Activated naive CD4-positive, alpha-beta T cell treated with anti-CD3 and anti-CD28 coated beads, Interleukin-2, amount 50 U/mL, for 24 hours (primary cell): Measurements from ENCODE around the gene ZNF710.
A peak's percentile ranks its signal among the peaks of the same experiment; 100 is the strongest.

ENCODE experiments used
- H3K27ac Mint-ChIP-seq: one replicate; pipeline ENCODE4 v1.8.0; 2021; ENCODE audit warnings: mild to moderate bottlenecking, mixed read lengths
- H3K27me3 Mint-ChIP-seq: one replicate; pipeline ENCODE4 v1.8.0; 2021; ENCODE audit warnings: mixed read lengths
- H3K36me3 Mint-ChIP-seq: one replicate; pipeline ENCODE4 v1.8.0; 2021; ENCODE audit warnings: mixed read lengths
- H3K4me1 Mint-ChIP-seq: one replicate; pipeline ENCODE4 v1.8.0; 2021; ENCODE audit warnings: mixed read lengths
- H3K4me3 Mint-ChIP-seq: one replicate; pipeline ENCODE4 v1.8.0; 2021; ENCODE audit warnings: mild to moderate bottlenecking, mixed read lengths
- H3K9me3 Mint-ChIP-seq: one replicate; pipeline ENCODE4 v1.8.0; 2021; ENCODE audit warnings: mixed read lengths

The ZNF710 gene

GRCh38 chr15:90022345-90022744, 21.2 kb downstream of the ZNF710 start:
- H3K4me1 Mint-ChIP-seq, result peaks cover 34% of the 10 kb centered on the region
- no peak overlapping the region for H3K4me3 Mint-ChIP-seq
- no peaks in the 10 kb centered on the region for H3K9me3 Mint-ChIP-seq
- no peaks in the 10 kb centered on the region for H3K27me3 Mint-ChIP-seq
- H3K27ac Mint-ChIP-seq, result no peak overlapping the region
- H3K36me3 Mint-ChIP-seq, result no peaks in the 10 kb centered on the region

- peaks cover 26% of the 10 kb centered on the region for H3K4me1 Mint-ChIP-seq
- H3K36me3 Mint-ChIP-seq, result no peaks in the 10 kb centered on the region
- H3K4me3 Mint-ChIP-seq, result no peak overlapping the region
- no peak overlapping the region for H3K27ac Mint-ChIP-seq
- H3K27me3 Mint-ChIP-seq, result no peaks in the 10 kb centered on the region
- no peaks in the 10 kb centered on the region for H3K9me3 Mint-ChIP-seq
These were observed 22.0 kb downstream of the ZNF710 start for GRCh38 chr15:90022905-90023700.

DNA sequence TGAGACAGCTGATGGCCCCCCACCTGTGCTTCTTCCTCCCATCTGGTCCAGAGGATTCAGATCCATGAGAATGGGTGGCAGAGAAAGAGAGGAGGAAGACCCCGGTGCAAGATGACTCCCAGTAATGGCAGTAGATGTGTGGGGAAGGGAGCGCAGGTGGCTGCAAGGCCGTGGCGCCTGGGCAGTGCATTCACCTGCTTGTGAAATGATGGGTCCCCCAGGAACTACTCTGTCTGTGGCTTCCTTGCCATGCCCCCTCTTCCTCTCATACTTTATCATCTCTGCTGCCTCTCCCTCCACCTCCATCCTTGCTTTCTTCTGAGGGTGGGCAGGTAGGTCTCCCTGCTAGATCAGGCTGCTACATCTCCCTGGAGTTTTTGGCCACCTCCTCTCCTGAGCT, 23.3 kb downstream of the ZNF710 start:
- H3K27ac Mint-ChIP-seq, result peak overlapping the region; percentile 5
- peaks cover 23% of the 10 kb centered on the region for H3K4me1 Mint-ChIP-seq
- H3K27me3 Mint-ChIP-seq, result no peaks in the 10 kb centered on the region
- no peak overlapping the region for H3K4me3 Mint-ChIP-seq
- H3K36me3 Mint-ChIP-seq, result no peaks in the 10 kb centered on the region
- no peaks in the 10 kb centered on the region for H3K9me3 Mint-ChIP-seq

- Mint-ChIP-seq H3K36me3 (no peaks in the 10 kb centered on the region), H3K4me1 (peaks cover 21% of the 10 kb centered on the region), H3K4me3 (no peak overlapping the region), H3K27me3 (no peaks in the 10 kb centered on the region), H3K27ac (no peak overlapping the region), H3K9me3 (no peaks in the 10 kb centered on the region)
These were observed 24.4 kb downstream of the ZNF710 start for GRCh38 chr15:90025489-90026033.

DNA sequence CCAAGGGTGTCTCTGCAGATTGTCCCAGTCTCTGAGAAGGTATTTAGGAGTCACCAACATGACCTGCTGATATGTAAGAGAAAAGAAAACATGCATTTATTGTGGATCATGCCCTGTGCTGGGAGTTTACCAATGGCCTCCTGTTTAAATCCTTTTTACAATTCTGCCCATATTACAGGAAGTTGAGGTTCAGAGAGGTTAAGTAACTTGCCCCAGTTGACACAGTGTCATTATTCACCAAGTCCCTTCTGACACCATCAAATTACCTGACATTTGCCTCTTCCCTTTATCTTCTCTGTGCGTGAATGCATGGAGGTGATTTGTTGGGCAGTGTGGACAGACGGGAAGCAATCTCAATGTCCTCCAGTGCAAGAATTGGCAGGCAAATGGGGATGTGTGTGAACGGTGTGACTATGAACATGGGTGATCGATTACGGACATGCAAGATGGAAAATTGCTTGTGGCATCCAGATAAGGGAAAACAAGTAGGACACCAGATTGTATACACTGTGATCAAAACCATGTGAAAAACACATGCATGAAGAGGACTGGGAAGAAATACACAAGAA, 27.3 kb downstream of the ZNF710 start:
- Mint-ChIP-seq H3K27ac (no peak overlapping the region), H3K36me3 (no peaks in the 10 kb centered on the region), H3K4me3 (no peak overlapping the region), H3K27me3 (no peaks in the 10 kb centered on the region), H3K9me3 (no peaks in the 10 kb centered on the region), H3K4me1 (peaks cover 33% of the 10 kb centered on the region)

GRCh38 chr15:90029024-90029423, 27.9 kb downstream of the ZNF710 start:
- no peaks in the 10 kb centered on the region for H3K36me3 Mint-ChIP-seq
- H3K4me1 Mint-ChIP-seq, result peaks cover 37% of the 10 kb centered on the region
- H3K27me3 Mint-ChIP-seq, result no peaks in the 10 kb centered on the region
- no peak overlapping the region for H3K4me3 Mint-ChIP-seq
- no peaks in the 10 kb centered on the region for H3K9me3 Mint-ChIP-seq
- H3K27ac Mint-ChIP-seq, result no peak overlapping the region

- H3K9me3 Mint-ChIP-seq, result no peaks in the 10 kb centered on the region
- H3K36me3 Mint-ChIP-seq, result no peaks in the 10 kb centered on the region
- peaks cover 45% of the 10 kb centered on the region for H3K4me1 Mint-ChIP-seq
- H3K27ac Mint-ChIP-seq, result no peak overlapping the region
- H3K27me3 Mint-ChIP-seq, result no peaks in the 10 kb centered on the region
- no peak overlapping the region for H3K4me3 Mint-ChIP-seq
These were observed 29.3 kb downstream of the ZNF710 start for GRCh38 chr15:90030376-90030775.

DNA sequence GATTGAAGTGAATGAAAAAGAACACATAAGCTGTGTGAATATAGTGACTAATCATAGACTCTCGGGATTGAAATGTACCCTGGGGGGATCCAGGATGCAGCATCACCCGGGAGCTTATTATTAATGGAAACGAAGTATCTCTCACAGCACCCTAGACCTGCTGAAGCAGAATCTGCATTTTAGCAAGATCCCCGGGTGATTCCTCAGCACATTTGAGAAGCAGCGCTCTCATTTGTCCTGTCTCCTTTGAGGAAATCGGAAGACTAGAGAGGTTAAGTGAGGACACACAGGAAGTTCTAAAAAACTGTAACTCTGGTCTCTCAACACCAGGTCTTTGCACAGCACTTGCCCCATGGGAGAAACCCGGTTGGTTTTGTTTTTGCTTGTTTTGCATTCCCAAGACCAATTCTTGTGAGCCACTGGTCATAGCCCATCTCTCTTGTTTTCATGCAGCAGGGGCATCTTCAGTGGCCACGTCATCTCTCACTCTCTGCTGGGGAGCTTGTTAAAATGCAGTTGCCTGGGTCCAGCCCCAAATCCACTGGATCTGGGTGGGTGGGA, 30.2 kb downstream of the ZNF710 start:
- H3K27ac Mint-ChIP-seq, result peak overlapping the region; percentile 76

DNA sequence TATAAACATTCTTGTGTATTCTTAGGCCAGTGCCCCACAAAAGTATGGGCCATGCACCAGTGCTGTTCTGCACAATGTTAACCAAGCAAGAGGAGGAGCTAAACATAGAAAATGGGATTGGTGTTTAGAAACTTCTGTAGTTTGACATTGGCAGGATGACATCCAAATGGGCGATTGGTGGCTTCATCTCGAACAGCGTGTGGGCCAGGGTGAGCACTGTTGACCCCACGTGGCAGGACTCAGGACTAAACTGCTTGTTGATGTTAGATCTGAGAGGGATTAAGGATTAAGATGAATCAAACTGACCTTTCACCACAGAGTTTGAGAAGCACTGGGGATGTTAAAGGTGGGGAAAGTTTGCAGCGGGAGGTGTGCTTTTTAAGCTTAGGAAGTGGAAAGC, 31.9 kb downstream of the ZNF710 start:
- Mint-ChIP-seq H3K36me3 (no peaks in the 10 kb centered on the region), H3K27ac (no peak overlapping the region), H3K4me1 (peaks cover 71% of the 10 kb centered on the region), H3K27me3 (no peaks in the 10 kb centered on the region), H3K4me3 (no peak overlapping the region), H3K9me3 (no peaks in the 10 kb centered on the region)

More for the DNA sequence above, 30.2 kb downstream of the ZNF710 start:
- H3K4me1 Mint-ChIP-seq, result peaks cover 54% of the 10 kb centered on the region
- H3K36me3 Mint-ChIP-seq, result no peaks in the 10 kb centered on the region
- H3K9me3 Mint-ChIP-seq, result no peaks in the 10 kb centered on the region
- H3K27me3 Mint-ChIP-seq, result no peaks in the 10 kb centered on the region
- peak overlapping the region; percentile 58 for H3K4me3 Mint-ChIP-seq

- peak overlapping the region; percentile 9 for H3K4me3 Mint-ChIP-seq
- H3K9me3 Mint-ChIP-seq, result no peaks in the 10 kb centered on the region
- H3K4me1 Mint-ChIP-seq, result peaks cover 75% of the 10 kb centered on the region
These were observed 32.3 kb downstream of the ZNF710 start for GRCh38 chr15:90033448-90033847.

DNA sequence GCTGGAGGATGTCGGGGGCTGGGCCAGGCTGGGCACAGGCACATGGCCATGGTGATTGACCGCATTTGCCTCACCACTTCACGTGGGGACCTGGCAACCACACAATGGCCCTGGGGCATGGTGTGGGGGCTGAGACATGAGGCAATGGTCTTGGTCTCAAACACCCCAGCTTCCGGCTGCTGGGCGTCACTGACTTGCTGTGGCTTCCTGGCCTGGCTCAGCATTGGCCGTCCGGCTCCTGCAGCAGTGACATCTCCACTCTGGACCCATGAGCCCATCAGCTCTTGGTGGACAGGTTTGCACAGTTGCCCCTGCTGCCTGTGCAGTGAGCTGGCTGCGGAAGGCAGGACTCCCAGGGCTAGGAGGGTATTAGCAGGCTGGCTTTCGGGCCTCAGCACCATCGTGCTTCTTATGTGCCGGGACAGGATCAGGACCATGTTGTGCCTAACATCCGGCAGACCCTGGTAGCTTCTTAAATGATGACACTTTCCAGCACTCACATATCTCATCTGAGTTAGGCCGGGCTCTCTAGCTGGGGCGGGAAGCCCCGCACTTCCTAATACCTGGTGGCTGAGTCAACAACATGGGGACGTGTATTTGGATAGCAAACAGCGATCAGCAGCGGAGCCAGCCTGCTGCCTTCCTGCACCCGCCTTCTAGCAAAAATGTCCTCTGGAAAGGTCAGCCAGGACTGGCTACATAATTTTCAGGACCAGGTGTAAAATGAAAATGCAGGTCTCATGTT, 34.1 kb downstream of the ZNF710 start:
- Mint-ChIP-seq H3K36me3 (peaks cover 3% of the 10 kb centered on the region), H3K4me3 (peak overlapping the region; percentile 44), H3K9me3 (no peaks in the 10 kb centered on the region), H3K27me3 (no peaks in the 10 kb centered on the region), H3K27ac (peak overlapping the region; percentile 30), H3K4me1 (peaks cover 86% of the 10 kb centered on the region)

More at GRCh38 chr15:90033448-90033847, 32.3 kb downstream of the ZNF710 start:
- Mint-ChIP-seq H3K27me3 (no peaks in the 10 kb centered on the region), H3K36me3 (peaks cover 2% of the 10 kb centered on the region), H3K27ac (no peak overlapping the region)

DNA sequence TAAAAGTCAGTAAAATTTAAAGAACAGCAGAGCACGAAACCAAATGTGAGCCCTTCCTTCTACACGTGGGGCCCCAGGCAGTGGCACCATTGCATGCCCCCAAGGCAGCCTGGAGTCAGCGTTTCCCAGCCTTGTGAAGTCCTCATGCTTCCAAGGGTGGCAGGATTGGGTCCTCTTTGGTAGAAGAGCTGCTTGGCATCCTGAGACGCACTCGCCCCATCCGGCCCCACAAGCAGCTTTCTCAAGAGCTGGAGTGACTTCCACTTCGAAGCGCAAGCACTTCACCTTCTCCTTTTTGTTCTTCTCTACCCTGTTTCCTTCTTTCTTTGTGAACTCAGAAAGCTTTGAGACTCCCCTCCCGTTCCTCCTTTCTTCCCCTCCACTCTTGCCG, 34.7 kb downstream of the ZNF710 start:
- no peaks in the 10 kb centered on the region for H3K27me3 Mint-ChIP-seq
- H3K4me1 Mint-ChIP-seq, result peaks cover 90% of the 10 kb centered on the region
- H3K9me3 Mint-ChIP-seq, result no peaks in the 10 kb centered on the region
- peak overlapping the region; percentile 30 for H3K27ac Mint-ChIP-seq
- H3K36me3 Mint-ChIP-seq, result peaks cover 3% of the 10 kb centered on the region
- H3K4me3 Mint-ChIP-seq, result no peak overlapping the region

DNA sequence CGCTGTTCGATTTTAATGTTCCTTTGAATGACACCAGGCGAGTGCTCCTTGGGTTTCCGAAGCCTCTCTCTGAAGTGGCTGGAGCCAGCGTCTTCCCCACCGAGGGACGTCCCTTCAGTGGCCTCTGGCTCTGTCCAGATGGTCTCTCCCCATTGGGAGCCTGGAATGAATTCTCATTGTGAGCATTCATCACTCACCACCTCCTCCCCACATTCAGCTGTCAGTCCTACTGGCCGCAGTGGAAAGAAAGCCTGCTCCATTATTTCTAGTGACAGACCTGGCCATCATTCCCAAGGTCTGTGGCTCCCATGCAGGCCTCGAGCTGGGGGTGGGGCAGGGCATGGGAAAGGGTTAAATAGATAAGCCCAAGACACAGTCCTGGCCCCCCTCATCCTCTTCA, 35.2 kb downstream of the ZNF710 start:
- Mint-ChIP-seq H3K36me3 (peaks cover 3% of the 10 kb centered on the region), H3K27me3 (no peaks in the 10 kb centered on the region), H3K4me1 (peaks cover 88% of the 10 kb centered on the region), H3K27ac (no peak overlapping the region), H3K4me3 (no peak overlapping the region), H3K9me3 (no peaks in the 10 kb centered on the region)

GRCh38 chr15:90036806-90037510, 35.8 kb downstream of the ZNF710 start:
- Mint-ChIP-seq H3K4me3 (no peak overlapping the region), H3K27me3 (no peaks in the 10 kb centered on the region), H3K4me1 (peaks cover 83% of the 10 kb centered on the region), H3K36me3 (peaks cover 3% of the 10 kb centered on the region), H3K27ac (peak overlapping the region; percentile 51), H3K9me3 (no peaks in the 10 kb centered on the region)

DNA sequence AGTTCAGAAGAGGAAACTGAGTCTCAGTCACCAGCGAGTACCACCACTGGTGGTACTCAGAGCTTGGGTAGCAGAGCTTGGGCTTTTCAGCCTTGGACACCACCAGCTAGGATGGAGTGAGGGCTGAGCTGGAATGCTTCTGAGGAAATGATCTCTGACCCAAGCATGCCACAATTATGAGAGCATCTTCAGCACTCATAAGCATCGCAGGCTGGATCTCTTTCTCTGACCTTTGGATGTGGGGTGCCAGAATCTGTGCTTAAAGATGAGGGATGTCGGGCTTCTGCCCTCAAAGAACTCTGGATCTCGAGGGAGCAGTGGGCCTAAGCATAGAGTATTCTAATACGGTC, 36.4 kb downstream of the ZNF710 start:
- Mint-ChIP-seq H3K27me3 (no peaks in the 10 kb centered on the region), H3K36me3 (peaks cover 3% of the 10 kb centered on the region), H3K27ac (peak overlapping the region; percentile 97), H3K4me3 (no peak overlapping the region), H3K4me1 (peaks cover 77% of the 10 kb centered on the region), H3K9me3 (no peaks in the 10 kb centered on the region)
